GM12801 (cell line): Measurements from ENCODE around the gene ITM2B.

Experiments used
- CTCF ChIP-seq: IDR thresholded peaks from one replicate; pipeline ENCODE4 v1.5.1; 2011; ENCODE audit warnings: control low read depth; ENCODE audit not compliant: insufficient read length; ENCODE audit errors: extremely low read depth

ITM2B gene

GRCh38 chr13:48299591-48299990 lies 66.6 kb downstream of the ITM2B start:
- no peak for TF ChIP-seq CTCF

- no peak for TF ChIP-seq CTCF
Measured at GRCh38 chr13:48302871-48303358, 69.9 kb downstream of the ITM2B start.

- TF ChIP-seq CTCF, result no peak
Measured at GRCh38 chr13:48303359-48304142, 70.5 kb downstream of the ITM2B start, which contains the start of gene RB1. Gene RB1, plus strand, starts transcription at chr13:48303751. Its CDS starts 162 bp downstream, at chr13:48303913.

- TF ChIP-seq CTCF, result no peak
Measured at GRCh38 chr13:48304143-48304876, 71.3 kb downstream of the ITM2B start.

GRCh38 chr13:48311223-48311622 lies 78.2 kb downstream of the ITM2B start:
- TF ChIP-seq CTCF, result no peak

GRCh38 chr13:48315969-48316650 lies 83.1 kb downstream of the ITM2B start:
- TF ChIP-seq CTCF, result no peak
